Right atrium auricular region (tissue), 2 donors: ENCODE measurements around the gene MACROH2A1. TPM values are rescaled to one million over a fixed set of nuclear protein-coding genes. Genes with fewer than 3 reads are reported as not detected.

ENCODE experiments used
- DNase-seq: peaks from one replicate; pipeline ENCODE4 v3.0.0-alpha.2; 2019; ENCODE audit warnings: low spot score
- H3K27ac ChIP-seq, 2 donors: fragments of 200-600 bp; sonication (generic); 1 replicate in 1 of 2; 2 replicates in 1 of 2; pipeline ENCODE4 v1.5.1; 2016 to 2019
- H3K27me3 ChIP-seq, 2 donors: fragments of 200-600 bp; sonication (generic); one replicate each; pipeline versions ENCODE4 v1.5.1 to v1.6.0; 2017 to 2019
- H3K36me3 ChIP-seq: fragments of 200-600 bp; sonication (generic); one replicate; pipeline ENCODE4 v1.5.1; 2016
- H3K4me1 ChIP-seq, 2 donors: fragments of 200-600 bp; sonication (generic); one replicate each; pipeline versions ENCODE4 v1.5.1 to v1.6.0; 2017 to 2019
- H3K4me3 ChIP-seq, 2 donors: fragments of 200-600 bp; sonication (generic); 1 replicate in 1 of 2; 2 replicates in 1 of 2; pipeline ENCODE4 v1.5.1; 2017 to 2019; ENCODE audit warnings: mild to moderate bottlenecking in 1 of 2, moderate library complexity in 1 of 2
- H3K9me3 ChIP-seq, 2 donors: fragments of 200-600 bp; sonication (generic); one replicate each; pipeline ENCODE4 v1.5.1; 2019
- total RNA-seq, 2 donors: library from RNA; depleted of rRNA; stranded (reverse); fragments of >200 nt; gene quantifications; one replicate each; pipeline ENCODE4 v1.1.0, GENCODE V29; 2016
- TF ChIP-seq, protein P1 (sequence below), 2 donors: fragments of 200-600 bp; sonication (generic); IDR thresholded peaks; one replicate each; pipeline ENCODE4 v1.5.1; 2019; ENCODE audit warnings: antibody characterized with exemption in 2 of 2

Gene MACROH2A1
- total RNA-seq, 2 donors from 2014 or later = 149 to 179 TPM

DNA sequence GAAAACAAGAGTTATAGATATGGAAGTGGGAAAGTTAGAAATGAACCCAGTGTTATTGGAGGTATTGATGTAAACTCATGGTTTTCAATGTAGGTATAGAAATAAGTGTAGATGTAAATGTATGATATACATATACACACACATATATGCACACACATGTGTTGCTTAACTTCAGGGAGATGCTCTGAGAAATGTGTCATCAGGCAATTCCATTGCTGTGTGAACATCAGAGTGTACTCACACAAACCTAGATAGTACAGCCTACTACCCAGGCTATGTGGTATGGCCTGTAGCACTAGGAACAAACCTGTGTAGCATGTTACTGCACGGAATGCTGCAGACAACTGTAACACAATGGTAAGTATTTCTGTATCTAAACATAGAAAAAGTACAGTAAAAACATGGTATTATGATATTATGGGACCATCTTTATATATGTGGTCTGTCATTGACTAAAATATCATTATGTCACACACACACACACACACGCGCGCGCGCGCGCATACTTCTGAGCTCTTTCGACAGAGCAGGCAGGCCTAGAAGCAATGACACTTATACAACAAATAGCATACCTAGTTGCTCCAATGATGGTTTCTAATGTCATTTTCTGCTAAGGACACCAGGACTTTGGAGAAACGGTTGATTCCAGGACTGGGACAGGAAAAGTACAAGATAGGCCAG, 86.6 kb downstream of the MACROH2A1 start:
- Histone ChIP-seq H3K9me3 (no peaks in the 10 kb centered on the region), H3K27ac (no peak overlapping the region), H3K4me3 (no peak overlapping the region), H3K36me3 (no peaks in the 10 kb centered on the region), H3K4me1 (no peaks in the 10 kb centered on the region), H3K27me3 (no peaks in the 10 kb centered on the region)
- no peak for DNase-seq
- TF ChIP-seq, protein P1, sequence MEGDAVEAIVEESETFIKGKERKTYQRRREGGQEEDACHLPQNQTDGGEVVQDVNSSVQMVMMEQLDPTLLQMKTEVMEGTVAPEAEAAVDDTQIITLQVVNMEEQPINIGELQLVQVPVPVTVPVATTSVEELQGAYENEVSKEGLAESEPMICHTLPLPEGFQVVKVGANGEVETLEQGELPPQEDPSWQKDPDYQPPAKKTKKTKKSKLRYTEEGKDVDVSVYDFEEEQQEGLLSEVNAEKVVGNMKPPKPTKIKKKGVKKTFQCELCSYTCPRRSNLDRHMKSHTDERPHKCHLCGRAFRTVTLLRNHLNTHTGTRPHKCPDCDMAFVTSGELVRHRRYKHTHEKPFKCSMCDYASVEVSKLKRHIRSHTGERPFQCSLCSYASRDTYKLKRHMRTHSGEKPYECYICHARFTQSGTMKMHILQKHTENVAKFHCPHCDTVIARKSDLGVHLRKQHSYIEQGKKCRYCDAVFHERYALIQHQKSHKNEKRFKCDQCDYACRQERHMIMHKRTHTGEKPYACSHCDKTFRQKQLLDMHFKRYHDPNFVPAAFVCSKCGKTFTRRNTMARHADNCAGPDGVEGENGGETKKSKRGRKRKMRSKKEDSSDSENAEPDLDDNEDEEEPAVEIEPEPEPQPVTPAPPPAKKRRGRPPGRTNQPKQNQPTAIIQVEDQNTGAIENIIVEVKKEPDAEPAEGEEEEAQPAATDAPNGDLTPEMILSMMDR (IDR thresholded peaks at IDR 0.05) = no peak

DNA sequence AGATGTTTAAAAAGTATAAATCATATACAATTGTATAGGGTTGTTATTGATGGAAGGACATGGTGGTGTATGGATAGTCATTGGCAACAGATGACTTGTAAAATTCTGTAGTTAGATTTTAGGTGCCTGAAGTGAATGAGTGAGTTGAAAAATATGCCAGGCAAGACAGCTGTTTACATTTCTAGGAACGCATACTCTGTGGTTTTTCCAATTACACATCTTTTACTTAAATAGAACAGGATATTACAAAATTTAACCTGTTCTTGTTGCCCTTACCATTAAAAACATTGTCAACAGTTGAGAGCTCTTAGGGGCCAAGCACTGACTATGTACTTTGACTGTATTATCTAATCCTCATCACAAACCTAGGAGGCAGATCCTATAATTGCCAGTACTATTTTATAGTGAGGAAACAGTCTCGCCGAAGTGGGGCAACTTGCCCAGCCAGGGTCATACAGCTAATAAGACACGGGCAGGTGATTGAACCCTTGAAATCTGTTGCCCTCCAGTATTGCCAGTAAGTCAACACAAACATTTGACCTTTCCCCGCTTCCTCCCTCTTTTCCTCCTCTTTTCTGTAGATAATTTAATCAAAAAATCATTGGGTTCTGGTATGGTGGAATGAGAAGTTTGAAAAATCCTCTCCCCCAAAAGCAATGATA, 88.6 kb downstream of the MACROH2A1 start:
- Histone ChIP-seq H3K36me3 (no peaks in the 10 kb centered on the region), H3K27ac (no peak overlapping the region), H3K4me3 (no peak overlapping the region), H3K4me1 (no peaks in the 10 kb centered on the region), H3K9me3 (no peaks in the 10 kb centered on the region), H3K27me3 (no peaks in the 10 kb centered on the region)
- no peak for DNase-seq
- TF ChIP-seq, protein P1 (IDR thresholded peaks at IDR 0.05) = no peak

DNA sequence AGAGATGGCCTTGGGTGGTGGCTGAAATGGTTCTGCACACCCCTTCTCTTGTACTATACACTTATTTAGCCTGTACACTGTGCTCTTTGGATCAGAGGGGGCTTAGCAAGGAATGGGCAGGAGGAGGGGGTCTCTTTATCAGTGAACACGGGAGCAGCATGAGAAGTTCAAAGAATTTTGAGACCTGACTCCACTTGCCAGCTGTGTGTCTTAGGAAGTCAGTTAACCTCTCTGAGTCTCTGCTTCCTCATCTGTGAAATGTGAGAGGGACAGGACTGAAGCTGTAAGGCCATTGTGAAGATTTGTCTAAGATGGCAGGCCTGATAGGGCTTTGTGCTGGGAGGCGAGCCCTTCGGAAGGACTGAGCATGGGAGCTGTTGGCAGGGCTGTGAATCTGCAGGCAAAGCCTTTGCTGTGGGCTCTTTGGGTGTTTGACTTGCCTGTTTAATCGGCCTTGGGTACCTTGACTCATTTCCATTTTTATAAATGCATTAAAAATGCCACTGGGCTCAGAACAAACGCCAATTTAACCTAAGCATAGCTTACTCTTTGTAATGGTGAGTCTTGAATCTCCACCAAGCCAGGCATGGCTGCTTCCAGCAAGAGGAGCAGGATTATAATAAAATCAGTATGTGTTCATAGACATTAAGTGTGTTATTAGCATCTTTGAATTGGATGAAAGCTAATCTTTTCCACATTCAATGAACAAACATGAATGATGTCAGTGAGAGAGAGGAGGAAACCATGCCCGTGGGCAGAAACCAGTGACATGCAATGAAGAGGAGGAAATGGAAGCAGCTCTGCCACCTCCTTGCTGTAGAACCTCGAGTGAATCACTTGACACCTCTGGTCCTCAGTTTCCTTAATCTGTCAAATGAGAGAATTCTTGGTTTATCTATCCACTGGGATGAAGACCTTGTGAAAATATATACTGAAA, 89.4 kb downstream of the MACROH2A1 start:
- TF ChIP-seq, protein P1 (IDR thresholded peaks at IDR 0.05) = no peak
- Histone ChIP-seq H3K27ac (no peak overlapping the region), H3K9me3 (no peaks in the 10 kb centered on the region), H3K36me3 (no peaks in the 10 kb centered on the region), H3K4me1 (no peaks in the 10 kb centered on the region), H3K27me3 (no peaks in the 10 kb centered on the region), H3K4me3 (no peak overlapping the region)
- no peak for DNase-seq

DNA sequence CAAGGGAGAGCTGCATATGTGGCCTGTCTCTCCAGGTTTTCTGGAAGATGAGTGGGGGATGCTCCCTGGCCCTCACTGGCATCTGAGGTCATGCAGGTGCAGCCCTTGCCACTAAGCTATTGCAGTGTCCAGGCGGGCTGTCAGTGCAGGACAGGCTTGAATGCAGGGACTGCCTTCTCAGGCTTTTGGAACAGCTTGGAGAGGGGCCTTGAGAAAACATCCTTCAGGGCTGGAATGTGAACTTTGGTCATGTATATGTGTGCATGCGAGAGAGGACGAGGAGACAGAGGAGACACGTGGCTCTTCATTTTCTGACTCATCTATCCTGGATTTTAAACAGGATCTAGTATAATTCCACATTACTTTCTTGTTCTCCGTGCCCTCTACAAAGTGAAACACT, 90.3 kb downstream of the MACROH2A1 start:
- no peak for DNase-seq
- TF ChIP-seq, protein P1 (IDR thresholded peaks at IDR 0.05) = no peak
- H3K4me1 ChIP-seq = no peaks in the 10 kb centered on the region
- H3K27ac ChIP-seq = no peak overlapping the region
- no peaks in the 10 kb centered on the region for H3K27me3 ChIP-seq
- H3K9me3 ChIP-seq = no peaks in the 10 kb centered on the region
- H3K4me3 ChIP-seq = no peak overlapping the region
- no peaks in the 10 kb centered on the region for H3K36me3 ChIP-seq

DNA sequence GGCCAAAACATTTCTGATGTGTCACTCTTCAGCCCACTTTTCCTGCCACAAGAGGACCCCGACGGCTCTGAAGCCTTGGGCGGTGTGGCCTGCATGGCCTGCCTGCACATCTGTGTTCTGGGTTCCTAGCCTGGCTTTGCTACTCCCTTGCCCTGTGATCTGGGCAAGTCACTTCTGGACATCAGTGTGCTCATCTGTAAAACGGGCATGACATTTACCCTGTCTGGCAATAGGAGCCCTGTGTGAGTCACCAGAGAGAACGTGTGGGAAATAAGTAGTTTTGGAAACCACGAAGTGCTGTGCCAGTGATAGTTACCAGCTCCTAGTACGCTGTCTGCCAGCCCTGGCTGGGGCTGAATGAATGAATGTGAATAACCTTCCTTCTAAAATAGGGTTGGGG, 90.8 kb downstream of the MACROH2A1 start:
- TF ChIP-seq, protein P1 (IDR thresholded peaks at IDR 0.05) = no peak
- Histone ChIP-seq H3K9me3 (no peaks in the 10 kb centered on the region), H3K27ac (no peak overlapping the region), H3K36me3 (no peaks in the 10 kb centered on the region), H3K27me3 (no peaks in the 10 kb centered on the region), H3K4me1 (no peaks in the 10 kb centered on the region), H3K4me3 (no peak overlapping the region)
- no peak for DNase-seq
